Raji (cell line): ENCODE results near the gene VAV3.

Source experiments
- POLR2A ChIP-seq: IDR thresholded peaks from 2 replicates; pipeline ENCODE4 v1.6.1; 2011; ENCODE audit warnings: low read depth, low read length, control low read depth; ENCODE audit not compliant: insufficient read depth

The VAV3 gene

GRCh38 chr1:107570768-107571167 lies 394.2 kb downstream of the VAV3 start:
- TF ChIP-seq POLR2A, result no peak

GRCh38 chr1:107563441-107563840 lies 401.5 kb downstream of the VAV3 start:
- no peak for TF ChIP-seq POLR2A

GRCh38 chr1:107559881-107560280 lies 405.1 kb downstream of the VAV3 start:
- no peak for TF ChIP-seq POLR2A

GRCh38 chr1:107557095-107557494 lies 407.9 kb downstream of the VAV3 start:
- TF ChIP-seq POLR2A, result no peak

- TF ChIP-seq POLR2A, result no peak
Observed at GRCh38 chr1:107555578-107555977, 409.4 kb downstream of the VAV3 start.

GRCh38 chr1:107552781-107553180 lies 412.2 kb downstream of the VAV3 start:
- TF ChIP-seq POLR2A, result no peak

- no peak for TF ChIP-seq POLR2A
Observed at GRCh38 chr1:107551456-107551855, 413.5 kb downstream of the VAV3 start.

GRCh38 chr1:107550358-107550757 lies 414.6 kb downstream of the VAV3 start:
- no peak for TF ChIP-seq POLR2A

GRCh38 chr1:107549152-107549810 lies 415.7 kb downstream of the VAV3 start:
- TF ChIP-seq POLR2A, result no peak

GRCh38 chr1:107548276-107548675 lies 416.7 kb downstream of the VAV3 start:
- TF ChIP-seq POLR2A, result no peak

- no peak for TF ChIP-seq POLR2A
Observed at GRCh38 chr1:107547363-107548155, 417.4 kb downstream of the VAV3 start.

GRCh38 chr1:107546576-107546975 lies 418.4 kb downstream of the VAV3 start:
- no peak for TF ChIP-seq POLR2A

GRCh38 chr1:107545879-107546278 lies 419.1 kb downstream of the VAV3 start:
- no peak for TF ChIP-seq POLR2A

GRCh38 chr1:107545056-107545577 lies 419.9 kb downstream of the VAV3 start:
- no peak for TF ChIP-seq POLR2A

- no peak for TF ChIP-seq POLR2A
Observed at GRCh38 chr1:107544285-107544684, 420.7 kb downstream of the VAV3 start.

- TF ChIP-seq POLR2A, result no peak
Observed at GRCh38 chr1:107541412-107541811, 423.6 kb downstream of the VAV3 start.
